ENCODE measurements around the gene SWT1. TPM values are rescaled to one million over a fixed set of nuclear protein-coding genes. Genes with fewer than 3 reads are reported as not detected.

SWT1 gene
- total and polyA plus RNA-seq, 2 of the 13 experiments (the other 11 are each of a cell fraction or from before 2014, with no cell fraction given): 1.7 to 2.5 TPM

DNA sequence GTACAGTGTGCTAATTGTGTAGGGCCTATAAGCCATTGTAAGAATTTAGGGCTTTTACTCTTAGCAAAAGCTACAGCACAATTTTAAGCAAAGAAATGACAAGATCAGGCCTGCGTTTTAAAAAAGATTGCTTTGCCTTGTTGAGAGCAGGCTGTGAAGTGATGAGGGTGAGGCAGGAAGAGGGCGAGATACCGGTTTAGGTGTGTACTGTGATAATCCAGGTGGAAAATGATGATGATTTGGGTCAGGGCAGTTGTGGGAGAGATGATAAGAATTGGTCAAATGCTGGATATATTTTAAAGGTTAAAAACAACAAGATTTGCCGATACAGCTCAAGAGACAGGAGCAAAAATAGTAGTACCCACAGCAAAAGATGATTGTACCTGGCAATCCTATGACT lies 72.0 kb downstream of the SWT1 start:
- WGBS (ENCODE audit: low lambda C conversion rate): 95% methylated on average over 4 of the region's 4 CpGs
- in situ Hi-C loops (cut with HindIII; ENCODE audit: extremely low pct_ligation_motif_present, low pct_unique_long_range_greater_than_20kb) (no loop called here), intact Hi-C loops (cut with micrococcal nuclease; ENCODE audit: unreplicated experiment) (no loop called here)
- no peak for FAIRE-seq
- peaks cover 2% of the 10 kb centered on the region for H3K4me1 ChIP-seq (ENCODE audit: insufficient read depth, low read length)
- no peaks in the 10 kb centered on the region for H3K9me3 ChIP-seq (ENCODE audit: low read length)
- no peak for TF ChIP-seq ZMAT3 (CRISPR knock-in tag; conservative IDR thresholded peaks at IDR 0.05)
- TF ChIP-seq, protein P1, sequence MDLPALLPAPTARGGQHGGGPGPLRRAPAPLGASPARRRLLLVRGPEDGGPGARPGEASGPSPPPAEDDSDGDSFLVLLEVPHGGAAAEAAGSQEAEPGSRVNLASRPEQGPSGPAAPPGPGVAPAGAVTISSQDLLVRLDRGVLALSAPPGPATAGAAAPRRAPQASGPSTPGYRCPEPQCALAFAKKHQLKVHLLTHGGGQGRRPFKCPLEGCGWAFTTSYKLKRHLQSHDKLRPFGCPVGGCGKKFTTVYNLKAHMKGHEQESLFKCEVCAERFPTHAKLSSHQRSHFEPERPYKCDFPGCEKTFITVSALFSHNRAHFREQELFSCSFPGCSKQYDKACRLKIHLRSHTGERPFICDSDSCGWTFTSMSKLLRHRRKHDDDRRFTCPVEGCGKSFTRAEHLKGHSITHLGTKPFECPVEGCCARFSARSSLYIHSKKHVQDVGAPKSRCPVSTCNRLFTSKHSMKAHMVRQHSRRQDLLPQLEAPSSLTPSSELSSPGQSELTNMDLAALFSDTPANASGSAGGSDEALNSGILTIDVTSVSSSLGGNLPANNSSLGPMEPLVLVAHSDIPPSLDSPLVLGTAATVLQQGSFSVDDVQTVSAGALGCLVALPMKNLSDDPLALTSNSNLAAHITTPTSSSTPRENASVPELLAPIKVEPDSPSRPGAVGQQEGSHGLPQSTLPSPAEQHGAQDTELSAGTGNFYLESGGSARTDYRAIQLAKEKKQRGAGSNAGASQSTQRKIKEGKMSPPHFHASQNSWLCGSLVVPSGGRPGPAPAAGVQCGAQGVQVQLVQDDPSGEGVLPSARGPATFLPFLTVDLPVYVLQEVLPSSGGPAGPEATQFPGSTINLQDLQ (CRISPR knock-in tag; IDR thresholded peaks at IDR 0.05): no peak
- TF ChIP-seq, protein P2, sequence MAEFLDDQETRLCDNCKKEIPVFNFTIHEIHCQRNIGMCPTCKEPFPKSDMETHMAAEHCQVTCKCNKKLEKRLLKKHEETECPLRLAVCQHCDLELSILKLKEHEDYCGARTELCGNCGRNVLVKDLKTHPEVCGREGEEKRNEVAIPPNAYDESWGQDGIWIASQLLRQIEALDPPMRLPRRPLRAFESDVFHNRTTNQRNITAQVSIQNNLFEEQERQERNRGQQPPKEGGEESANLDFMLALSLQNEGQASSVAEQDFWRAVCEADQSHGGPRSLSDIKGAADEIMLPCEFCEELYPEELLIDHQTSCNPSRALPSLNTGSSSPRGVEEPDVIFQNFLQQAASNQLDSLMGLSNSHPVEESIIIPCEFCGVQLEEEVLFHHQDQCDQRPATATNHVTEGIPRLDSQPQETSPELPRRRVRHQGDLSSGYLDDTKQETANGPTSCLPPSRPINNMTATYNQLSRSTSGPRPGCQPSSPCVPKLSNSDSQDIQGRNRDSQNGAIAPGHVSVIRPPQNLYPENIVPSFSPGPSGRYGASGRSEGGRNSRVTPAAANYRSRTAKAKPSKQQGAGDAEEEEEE (CRISPR knock-in tag; IDR thresholded peaks at IDR 0.05; ENCODE audit: borderline replicate concordance): no peak
- no peak for TF ChIP-seq ZEB1 (IDR thresholded peaks at IDR 0.05; ENCODE audit: insufficient replicate concordance, low read depth)
- TF ChIP-seq GABPA (IDR thresholded peaks at IDR 0.05; ENCODE audit: low read depth, low read length): no peak
- TF ChIP-seq GABPA (CRISPR knock-in tag; IDR thresholded peaks at IDR 0.05; ENCODE audit: low read depth): no peak
- TF ChIP-seq, protein P3, sequence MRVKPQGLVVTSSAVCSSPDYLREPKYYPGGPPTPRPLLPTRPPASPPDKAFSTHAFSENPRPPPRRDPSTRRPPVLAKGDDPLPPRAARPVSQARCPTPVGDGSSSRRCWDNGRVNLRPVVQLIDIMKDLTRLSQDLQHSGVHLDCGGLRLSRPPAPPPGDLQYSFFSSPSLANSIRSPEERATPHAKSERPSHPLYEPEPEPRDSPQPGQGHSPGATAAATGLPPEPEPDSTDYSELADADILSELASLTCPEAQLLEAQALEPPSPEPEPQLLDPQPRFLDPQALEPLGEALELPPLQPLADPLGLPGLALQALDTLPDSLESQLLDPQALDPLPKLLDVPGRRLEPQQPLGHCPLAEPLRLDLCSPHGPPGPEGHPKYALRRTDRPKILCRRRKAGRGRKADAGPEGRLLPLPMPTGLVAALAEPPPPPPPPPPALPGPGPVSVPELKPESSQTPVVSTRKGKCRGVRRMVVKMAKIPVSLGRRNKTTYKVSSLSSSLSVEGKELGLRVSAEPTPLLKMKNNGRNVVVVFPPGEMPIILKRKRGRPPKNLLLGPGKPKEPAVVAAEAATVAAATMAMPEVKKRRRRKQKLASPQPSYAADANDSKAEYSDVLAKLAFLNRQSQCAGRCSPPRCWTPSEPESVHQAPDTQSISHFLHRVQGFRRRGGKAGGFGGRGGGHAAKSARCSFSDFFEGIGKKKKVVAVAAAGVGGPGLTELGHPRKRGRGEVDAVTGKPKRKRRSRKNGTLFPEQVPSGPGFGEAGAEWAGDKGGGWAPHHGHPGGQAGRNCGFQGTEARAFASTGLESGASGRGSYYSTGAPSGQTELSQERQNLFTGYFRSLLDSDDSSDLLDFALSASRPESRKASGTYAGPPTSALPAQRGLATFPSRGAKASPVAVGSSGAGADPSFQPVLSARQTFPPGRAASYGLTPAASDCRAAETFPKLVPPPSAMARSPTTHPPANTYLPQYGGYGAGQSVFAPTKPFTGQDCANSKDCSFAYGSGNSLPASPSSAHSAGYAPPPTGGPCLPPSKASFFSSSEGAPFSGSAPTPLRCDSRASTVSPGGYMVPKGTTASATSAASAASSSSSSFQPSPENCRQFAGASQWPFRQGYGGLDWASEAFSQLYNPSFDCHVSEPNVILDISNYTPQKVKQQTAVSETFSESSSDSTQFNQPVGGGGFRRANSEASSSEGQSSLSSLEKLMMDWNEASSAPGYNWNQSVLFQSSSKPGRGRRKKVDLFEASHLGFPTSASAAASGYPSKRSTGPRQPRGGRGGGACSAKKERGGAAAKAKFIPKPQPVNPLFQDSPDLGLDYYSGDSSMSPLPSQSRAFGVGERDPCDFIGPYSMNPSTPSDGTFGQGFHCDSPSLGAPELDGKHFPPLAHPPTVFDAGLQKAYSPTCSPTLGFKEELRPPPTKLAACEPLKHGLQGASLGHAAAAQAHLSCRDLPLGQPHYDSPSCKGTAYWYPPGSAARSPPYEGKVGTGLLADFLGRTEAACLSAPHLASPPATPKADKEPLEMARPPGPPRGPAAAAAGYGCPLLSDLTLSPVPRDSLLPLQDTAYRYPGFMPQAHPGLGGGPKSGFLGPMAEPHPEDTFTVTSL (CRISPR knock-in tag; IDR thresholded peaks at IDR 0.05; ENCODE audit: borderline replicate concordance): no peak
- TF ChIP-seq, protein P4, sequence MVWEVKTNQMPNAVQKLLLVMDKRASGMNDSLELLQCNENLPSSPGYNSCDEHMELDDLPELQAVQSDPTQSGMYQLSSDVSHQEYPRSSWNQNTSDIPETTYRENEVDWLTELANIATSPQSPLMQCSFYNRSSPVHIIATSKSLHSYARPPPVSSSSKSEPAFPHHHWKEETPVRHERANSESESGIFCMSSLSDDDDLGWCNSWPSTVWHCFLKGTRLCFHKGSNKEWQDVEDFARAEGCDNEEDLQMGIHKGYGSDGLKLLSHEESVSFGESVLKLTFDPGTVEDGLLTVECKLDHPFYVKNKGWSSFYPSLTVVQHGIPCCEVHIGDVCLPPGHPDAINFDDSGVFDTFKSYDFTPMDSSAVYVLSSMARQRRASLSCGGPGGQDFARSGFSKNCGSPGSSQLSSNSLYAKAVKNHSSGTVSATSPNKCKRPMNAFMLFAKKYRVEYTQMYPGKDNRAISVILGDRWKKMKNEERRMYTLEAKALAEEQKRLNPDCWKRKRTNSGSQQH (CRISPR knock-in tag; IDR thresholded peaks at IDR 0.05; ENCODE audit: low read depth): no peak
- TF ChIP-seq, protein P5, sequence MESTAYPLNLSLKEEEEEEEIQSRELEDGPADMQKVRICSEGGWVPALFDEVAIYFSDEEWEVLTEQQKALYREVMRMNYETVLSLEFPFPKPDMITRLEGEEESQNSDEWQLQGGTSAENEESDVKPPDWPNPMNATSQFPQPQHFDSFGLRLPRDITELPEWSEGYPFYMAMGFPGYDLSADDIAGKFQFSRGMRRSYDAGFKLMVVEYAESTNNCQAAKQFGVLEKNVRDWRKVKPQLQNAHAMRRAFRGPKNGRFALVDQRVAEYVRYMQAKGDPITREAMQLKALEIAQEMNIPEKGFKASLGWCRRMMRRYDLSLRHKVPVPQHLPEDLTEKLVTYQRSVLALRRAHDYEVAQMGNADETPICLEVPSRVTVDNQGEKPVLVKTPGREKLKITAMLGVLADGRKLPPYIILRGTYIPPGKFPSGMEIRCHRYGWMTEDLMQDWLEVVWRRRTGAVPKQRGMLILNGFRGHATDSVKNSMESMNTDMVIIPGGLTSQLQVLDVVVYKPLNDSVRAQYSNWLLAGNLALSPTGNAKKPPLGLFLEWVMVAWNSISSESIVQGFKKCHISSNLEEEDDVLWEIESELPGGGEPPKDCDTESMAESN (CRISPR knock-in tag; conservative IDR thresholded peaks at IDR 0.05): no peak
- TF ChIP-seq SAFB2 (CRISPR knock-in tag; IDR thresholded peaks at IDR 0.05; ENCODE audit: borderline replicate concordance, low read depth): no peak
- H3K27ac ChIP-seq (ENCODE audit: extremely low read length, insufficient read depth, low read length): no peak overlapping the region
- POLR2A ChIA-PET: no interaction called here
- H3K9ac ChIP-seq (ENCODE audit: insufficient read depth, low read depth, low read length): no peak overlapping the region
- no peaks in the 10 kb centered on the region; the same call in 1 of the 2 replicates for H4K20me1 ChIP-seq (ENCODE audit: insufficient read depth, low read length)
- H3K27me3 ChIP-seq (ENCODE audit: control insufficient read depth in 1 of 2, insufficient read depth in 2 of 2, low read length in 2 of 2): no peaks in the 10 kb centered on the region
- no peak for ATAC-seq
- CTCF ChIA-PET (ENCODE audit: low intra/inter-chr PET ratio, low total read pairs): no interaction called here
- no peaks in the 10 kb centered on the region for H3K79me2 ChIP-seq (ENCODE audit: insufficient read depth, low read length)
- no TSS peak for BruUV-seq (replicated peaks)
- no peak overlapping the region for H3K4me3 ChIP-seq (replicated peaks in 1 of 3; ENCODE audit: insufficient read depth in 1 of 3, low read depth in 2 of 3, low read length in 3 of 3)
- H3K36me3 ChIP-seq (replicated peaks in 1 of 2; ENCODE audit: control insufficient read depth in 1 of 2, insufficient read depth in 2 of 2, low read length in 2 of 2): no peaks in the 10 kb centered on the region
- no peak overlapping the region for H2AFZ ChIP-seq (ENCODE audit: low read length)
- DNase-seq (ENCODE audit: low spot score): no peak
- H3K4me2 ChIP-seq (ENCODE audit: low read depth, low read length): no peak overlapping the region

All from HepG2 (cell line).